Vagina (tissue), 2 donors: ENCODE data around the gene ZNF205. TPM values are rescaled to one million over a fixed set of nuclear protein-coding genes. Genes with fewer than 3 reads are reported as not detected.
A peak's percentile ranks its signal among the peaks of the same experiment; 100 is the strongest.

ENCODE experiments used
- DNase-seq, 2 donors: peaks; one replicate each; pipeline ENCODE4 v3.0.0-alpha.2; 2017; ENCODE audit errors: extremely low spot score in 2 of 2
- H3K27ac ChIP-seq: fragments of 200-600 bp; sonication (generic); one replicate; pipeline ENCODE4 v1.5.1; 2019
- H3K27me3 ChIP-seq: fragments of 200-600 bp; sonication (generic); one replicate; pipeline ENCODE4 v1.5.1; 2019
- H3K36me3 ChIP-seq, 2 donors: fragments of 200-600 bp; sonication (generic); one replicate each; pipeline ENCODE4 v1.5.1; 2017 to 2019
- H3K4me1 ChIP-seq: fragments of 200-600 bp; sonication (generic); one replicate; pipeline ENCODE4 v1.5.1; 2019
- H3K4me3 ChIP-seq, 2 donors: fragments of 200-600 bp; sonication (generic); 1 replicate in 1 of 2; 2 replicates in 1 of 2; pipeline ENCODE4 v1.5.1; 2016 to 2019
- H3K9me3 ChIP-seq: fragments of 200-600 bp; sonication (generic); one replicate; pipeline ENCODE4 v1.5.1; 2019
- POLR2A ChIP-seq, 2 donors: fragments of 450-650 bp; IDR thresholded peaks; one replicate each; pipeline ENCODE4 v1.6.1; 2017; ENCODE audit warnings: antibody characterized with exemption in 2 of 2, mild to moderate bottlenecking in 2 of 2, moderate library complexity in 2 of 2
- POLR2AphosphoS5 ChIP-seq, 2 donors: sonication (generic); formaldehyde crosslinking; IDR thresholded peaks; one replicate each; pipeline ENCODE4 v1.9.0; 2017; ENCODE audit warnings: antibody characterized with exemption in 2 of 2, mild to moderate bottlenecking in 2 of 2, low read depth in 1 of 2; ENCODE audit not compliant: insufficient read depth in 1 of 2
- intact Hi-C: fragments of 100-400 bp; cut with DNase I; formaldehyde crosslinking; loops from one replicate; pipeline ENCODE4 v1.15.1; 2023
- total RNA-seq: library from RNA; depleted of rRNA; stranded (reverse); fragments of >200 nt; gene quantifications from one replicate; pipeline ENCODE4 v1.2.3, GENCODE V29; 2016
- TF ChIP-seq, protein P1 (sequence below), 3 experiments: fragments of 450-650 bp in 2 of 3; fragments of 200-600 bp in 1 of 3; sonication (generic) in 1 of 3; IDR thresholded peaks; one replicate each; pipeline ENCODE4 v1.5.1; 2017 to 2019; ENCODE audit warnings: antibody characterized with exemption in 3 of 3, mild to moderate bottlenecking in 2 of 3, moderate library complexity in 2 of 3

The ZNF205 gene
- total RNA-seq, 1 donor from 2014 or later = 14.2 TPM

DNA sequence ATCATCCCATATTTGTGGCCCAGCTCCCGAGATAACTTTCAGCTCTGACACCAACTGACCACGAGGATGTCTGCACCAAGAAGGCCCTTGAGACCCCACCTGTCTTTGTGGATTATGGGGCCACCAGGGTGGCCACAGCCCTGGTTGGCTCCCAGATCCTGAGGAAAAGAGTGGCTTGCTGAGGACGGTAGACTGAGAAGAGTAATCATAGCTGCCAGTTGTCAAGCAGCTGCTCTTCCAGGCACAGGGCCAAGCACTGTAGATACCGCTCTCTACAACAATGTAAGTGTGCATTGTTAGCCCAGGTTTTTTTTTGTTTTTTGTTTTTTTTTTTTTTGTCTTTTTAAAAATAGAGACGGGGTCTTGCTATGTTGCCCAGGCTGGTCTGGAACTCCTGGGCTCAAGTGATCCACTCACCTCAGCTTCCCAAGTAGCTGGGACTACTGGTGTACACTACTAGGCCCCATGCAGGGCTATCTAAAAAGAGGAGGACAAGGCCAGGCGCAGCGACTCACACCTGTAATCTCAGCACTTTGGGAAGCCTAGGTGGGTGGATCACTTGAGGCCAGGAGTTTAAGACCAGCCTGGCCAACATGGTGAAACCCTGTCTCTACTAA is 9.6 kb downstream of the ZNF205 start:
- TF ChIP-seq, protein P1, sequence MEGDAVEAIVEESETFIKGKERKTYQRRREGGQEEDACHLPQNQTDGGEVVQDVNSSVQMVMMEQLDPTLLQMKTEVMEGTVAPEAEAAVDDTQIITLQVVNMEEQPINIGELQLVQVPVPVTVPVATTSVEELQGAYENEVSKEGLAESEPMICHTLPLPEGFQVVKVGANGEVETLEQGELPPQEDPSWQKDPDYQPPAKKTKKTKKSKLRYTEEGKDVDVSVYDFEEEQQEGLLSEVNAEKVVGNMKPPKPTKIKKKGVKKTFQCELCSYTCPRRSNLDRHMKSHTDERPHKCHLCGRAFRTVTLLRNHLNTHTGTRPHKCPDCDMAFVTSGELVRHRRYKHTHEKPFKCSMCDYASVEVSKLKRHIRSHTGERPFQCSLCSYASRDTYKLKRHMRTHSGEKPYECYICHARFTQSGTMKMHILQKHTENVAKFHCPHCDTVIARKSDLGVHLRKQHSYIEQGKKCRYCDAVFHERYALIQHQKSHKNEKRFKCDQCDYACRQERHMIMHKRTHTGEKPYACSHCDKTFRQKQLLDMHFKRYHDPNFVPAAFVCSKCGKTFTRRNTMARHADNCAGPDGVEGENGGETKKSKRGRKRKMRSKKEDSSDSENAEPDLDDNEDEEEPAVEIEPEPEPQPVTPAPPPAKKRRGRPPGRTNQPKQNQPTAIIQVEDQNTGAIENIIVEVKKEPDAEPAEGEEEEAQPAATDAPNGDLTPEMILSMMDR (IDR thresholded peaks at IDR 0.05) = no peak
- TF ChIP-seq POLR2A (IDR thresholded peaks at IDR 0.05) = no peak
- TF ChIP-seq POLR2AphosphoS5 (IDR thresholded peaks at IDR 0.05; ENCODE audit: insufficient read depth in 1 of 2, low read depth in 1 of 2) = no peak
- peaks cover 22% of the 10 kb centered on the region for H3K4me1 ChIP-seq
- no peaks in the 10 kb centered on the region for H3K9me3 ChIP-seq
- intact Hi-C loops = no loop called here
- H3K27me3 ChIP-seq = no peaks in the 10 kb centered on the region
- no peak overlapping the region for H3K27ac ChIP-seq
- peaks cover 0 to 23% of the 10 kb centered on the region in 2 donors for H3K36me3 ChIP-seq
- no peak for DNase-seq
- H3K4me3 ChIP-seq = no peak overlapping the region

GRCh38 chr16:3122926-3123570 is 10.7 kb downstream of the ZNF205 start:
- H3K4me3 ChIP-seq = no peak overlapping the region
- no peak for TF ChIP-seq POLR2AphosphoS5 (IDR thresholded peaks at IDR 0.05; ENCODE audit: insufficient read depth in 1 of 2, low read depth in 1 of 2)
- no peak for TF ChIP-seq POLR2A (IDR thresholded peaks at IDR 0.05)
- TF ChIP-seq, protein P1 (IDR thresholded peaks at IDR 0.05) = no peak
- no peak for DNase-seq
- H3K27ac ChIP-seq = no peak overlapping the region
- no peaks in the 10 kb centered on the region for H3K27me3 ChIP-seq
- peaks cover 31% of the 10 kb centered on the region for H3K4me1 ChIP-seq
- H3K9me3 ChIP-seq = no peaks in the 10 kb centered on the region
- intact Hi-C loops = no loop called here
- peaks cover 0 to 22% of the 10 kb centered on the region in 2 donors for H3K36me3 ChIP-seq

DNA sequence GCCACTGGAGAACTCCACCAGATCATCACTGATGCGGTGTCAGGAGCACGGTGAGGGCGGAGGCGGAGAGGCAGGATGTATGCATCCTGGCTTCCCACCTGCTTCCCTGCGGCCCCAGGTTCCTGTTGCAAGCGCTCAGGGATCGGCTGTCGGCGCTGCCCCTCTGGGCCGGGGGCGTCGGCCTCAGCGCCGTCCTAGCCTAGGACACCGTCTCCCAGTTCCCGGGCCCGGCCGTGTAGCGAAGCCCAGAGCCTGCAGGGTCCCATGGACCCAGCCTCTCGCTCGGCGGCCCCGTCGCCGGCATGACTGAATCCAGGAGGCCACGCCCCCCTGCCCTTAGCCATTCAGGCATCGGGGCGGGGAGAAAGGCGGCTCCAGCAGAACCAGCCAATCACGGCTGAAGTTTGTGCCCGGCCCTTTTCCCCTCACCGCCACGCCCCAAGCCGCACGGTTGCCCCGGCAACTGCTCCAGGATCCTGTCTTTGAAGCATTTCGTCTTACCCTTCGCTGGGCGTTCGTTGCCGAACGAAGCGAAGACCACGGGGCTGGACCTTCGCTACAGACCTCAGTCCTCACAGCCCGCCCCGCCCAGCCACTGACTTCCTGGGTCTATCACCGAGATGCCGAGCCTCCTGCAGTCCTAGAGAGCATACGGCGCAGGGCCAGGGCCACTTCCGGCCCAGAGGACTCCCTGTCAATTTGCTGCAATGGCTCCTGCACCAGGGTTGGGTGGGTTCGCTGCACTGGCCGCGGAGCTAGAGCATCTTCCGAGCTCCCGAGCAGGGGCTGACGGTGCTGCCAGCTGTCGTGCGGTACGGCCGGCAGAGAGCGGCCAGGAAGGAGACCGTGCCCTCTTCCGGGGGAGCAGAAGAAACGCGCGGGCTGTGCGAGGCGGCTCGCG is 11.8 kb downstream of the ZNF205 start:
- no peaks in the 10 kb centered on the region for H3K9me3 ChIP-seq
- no peak for TF ChIP-seq POLR2A (IDR thresholded peaks at IDR 0.05)
- TF ChIP-seq POLR2AphosphoS5 (IDR thresholded peaks at IDR 0.05; ENCODE audit: insufficient read depth in 1 of 2, low read depth in 1 of 2) = peak; percentile 77 to 80
- peak overlapping the region; percentile 58 to 63 for H3K4me3 ChIP-seq
- H3K27me3 ChIP-seq = no peaks in the 10 kb centered on the region
- H3K36me3 ChIP-seq = peaks cover 0 to 10% of the 10 kb centered on the region in 2 donors
- peak overlapping the region; percentile 37 for H3K27ac ChIP-seq
- intact Hi-C loops = no loop called here
- peak in 1 of 2 donors; percentile 94 for DNase-seq
- peaks cover 43% of the 10 kb centered on the region for H3K4me1 ChIP-seq

DNA sequence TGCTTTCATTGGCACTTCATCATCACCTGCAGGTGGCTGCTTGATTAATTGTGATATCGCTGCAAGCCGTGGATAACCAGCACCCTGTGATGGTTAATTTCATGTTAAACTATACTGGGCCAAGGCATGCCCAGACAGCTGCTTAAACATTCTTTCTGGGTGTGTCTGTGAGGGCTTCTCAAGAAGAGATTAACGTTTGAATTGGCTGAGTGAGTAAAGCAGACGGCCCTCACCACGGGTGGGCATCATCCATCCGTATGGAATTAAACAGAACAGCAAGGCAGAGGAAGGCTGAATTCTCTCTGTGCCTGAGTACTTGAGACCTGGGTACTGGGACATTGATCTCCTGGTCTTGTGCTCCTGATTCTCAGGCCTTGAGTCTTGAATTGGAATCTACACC is 15.4 kb downstream of the ZNF205 start:
- H3K36me3 ChIP-seq = no peaks in the 10 kb centered on the region
- peaks cover 49% of the 10 kb centered on the region for H3K4me1 ChIP-seq
- no peak overlapping the region for H3K4me3 ChIP-seq
- H3K9me3 ChIP-seq = no peaks in the 10 kb centered on the region
- H3K27ac ChIP-seq = no peak overlapping the region
- intact Hi-C loops = no loop called here
- no peak for DNase-seq
- no peaks in the 10 kb centered on the region for H3K27me3 ChIP-seq
- no peak for TF ChIP-seq POLR2A (IDR thresholded peaks at IDR 0.05)
- no peak for TF ChIP-seq POLR2AphosphoS5 (IDR thresholded peaks at IDR 0.05; ENCODE audit: insufficient read depth in 1 of 2, low read depth in 1 of 2)
- TF ChIP-seq, protein P1 (IDR thresholded peaks at IDR 0.05) = no peak
